GM18909 (cell line): Measurements from ENCODE around the gene BCO2.

Experiments used
- ATAC-seq: cut with Tn5 transposase; IDR thresholded peaks from one replicate; pipeline ENCODE4 v1.9.1; 2021; ENCODE audit warnings: mild to moderate bottlenecking; ENCODE audit not compliant: unreplicated experiment, poor library complexity

Gene BCO2

GRCh38 chr11:112237451-112237850, 62.1 kb downstream of the BCO2 start:
- ATAC-seq = no peak

GRCh38 chr11:112238041-112238440, 62.7 kb downstream of the BCO2 start:
- no peak for ATAC-seq

- ATAC-seq = no peak
These were observed 66.2 kb downstream of the BCO2 start for GRCh38 chr11:112241486-112241885.

- no peak for ATAC-seq
These were observed 71.9 kb downstream of the BCO2 start for GRCh38 chr11:112247201-112247600.

- no peak for ATAC-seq
These were observed 72.9 kb downstream of the BCO2 start for GRCh38 chr11:112248201-112248600.

GRCh38 chr11:112249871-112250610, 74.7 kb downstream of the BCO2 start:
- ATAC-seq = no peak

GRCh38 chr11:112253605-112254242, 78.4 kb downstream of the BCO2 start:
- no peak for ATAC-seq

GRCh38 chr11:112255067-112255720, 79.9 kb downstream of the BCO2 start:
- no peak for ATAC-seq

- no peak for ATAC-seq
These were observed 85.2 kb downstream of the BCO2 start, which contains the start of gene PLET1 for GRCh38 chr11:112260490-112260889. PLET1 (minus strand) TSS chr11:112260860; CDS start chr11:112260589, 271 bp downstream.

GRCh38 chr11:112265659-112266409, 90.5 kb downstream of the BCO2 start:
- ATAC-seq = no peak

GRCh38 chr11:112266410-112266778, 91.1 kb downstream of the BCO2 start:
- no peak for ATAC-seq

GRCh38 chr11:112267188-112267591, 91.9 kb downstream of the BCO2 start:
- no peak for ATAC-seq

- ATAC-seq = no peak
These were observed 93.1 kb downstream of the BCO2 start for GRCh38 chr11:112268406-112268805.
